IPS-15b (cell line): ENCODE results near the gene CBX1.
"Not testable (repeated sequence)": the region's sequence is repeated elsewhere in the genome, so short reads cannot be mapped to it uniquely, and the experiment has no call there.

Source experiments
- H3K27me3 ChIP-seq: one replicate; pipeline ENCODE4 v1.6.1; 2013; ENCODE audit warnings: low read length; ENCODE audit not compliant: control insufficient read depth, insufficient read depth
- H3K36me3 ChIP-seq: one replicate; pipeline ENCODE4 v1.6.1; 2013; ENCODE audit warnings: low read length; ENCODE audit not compliant: control insufficient read depth, insufficient read depth
- H3K4me1 ChIP-seq: one replicate; pipeline ENCODE4 v1.6.1; 2013; ENCODE audit warnings: mild to moderate bottlenecking, low read length; ENCODE audit not compliant: control insufficient read depth, insufficient read depth
- H3K4me3 ChIP-seq: one replicate; pipeline ENCODE4 v1.5.1; 2013; ENCODE audit warnings: low read depth, low read length
- H3K9ac ChIP-seq: one replicate; pipeline ENCODE4 v1.6.1; 2013; ENCODE audit warnings: low read depth, mild to moderate bottlenecking, low read length
- H3K9me3 ChIP-seq: one replicate; pipeline ENCODE4 v1.6.1; 2013; ENCODE audit warnings: mild to moderate bottlenecking, low read length; ENCODE audit not compliant: control insufficient read depth, insufficient read depth

The CBX1 gene

GRCh38 chr17:48095611-48096010 lies 5.7 kb downstream of the CBX1 start:
- Histone ChIP-seq H3K4me1 (no peaks in the 10 kb centered on the region), H3K9ac (no peak overlapping the region), H3K36me3 (no peaks in the 10 kb centered on the region)

GRCh38 chr17:48093341-48094045 lies 7.8 kb downstream of the CBX1 start:
- no peaks in the 10 kb centered on the region for H3K27me3 ChIP-seq
- H3K36me3 ChIP-seq: no peaks in the 10 kb centered on the region
- no peak overlapping the region for H3K4me3 ChIP-seq
- no peaks in the 10 kb centered on the region for H3K4me1 ChIP-seq
- H3K9ac ChIP-seq: no peak overlapping the region
- H3K9me3 ChIP-seq: no peaks in the 10 kb centered on the region

More at GRCh38 chr17:48095611-48096010, 5.7 kb downstream of the CBX1 start:
- H3K4me3 ChIP-seq: no peak overlapping the region
- H3K27me3 ChIP-seq: no peaks in the 10 kb centered on the region
- H3K9me3 ChIP-seq: no peaks in the 10 kb centered on the region

GRCh38 chr17:48084932-48085331 lies 16.3 kb downstream of the CBX1 start:
- no peak overlapping the region for H3K9ac ChIP-seq
- no peaks in the 10 kb centered on the region for H3K9me3 ChIP-seq
- H3K4me1 ChIP-seq: no peaks in the 10 kb centered on the region
- H3K27me3 ChIP-seq: no peaks in the 10 kb centered on the region
- no peak overlapping the region for H3K4me3 ChIP-seq
- H3K36me3 ChIP-seq: no peaks in the 10 kb centered on the region

GRCh38 chr17:48081858-48082257 lies 19.4 kb downstream of the CBX1 start:
- no peak overlapping the region for H3K9ac ChIP-seq
- H3K27me3 ChIP-seq: no peaks in the 10 kb centered on the region
- H3K36me3 ChIP-seq: no peaks in the 10 kb centered on the region
- no peaks in the 10 kb centered on the region for H3K9me3 ChIP-seq
- H3K4me1 ChIP-seq: no peaks in the 10 kb centered on the region
- H3K4me3 ChIP-seq: no peak overlapping the region

GRCh38 chr17:48077152-48077551 lies 24.1 kb downstream of the CBX1 start:
- not testable (repeated sequence) for H3K9ac ChIP-seq, H3K27me3 ChIP-seq, H3K9me3 ChIP-seq, H3K4me3 ChIP-seq, H3K4me1 ChIP-seq
- peaks cover 30% of the 10 kb centered on the region for H3K36me3 ChIP-seq

GRCh38 chr17:48074322-48075081 lies 26.8 kb downstream of the CBX1 start:
- Histone ChIP-seq H3K4me1 (no peaks in the 10 kb centered on the region), H3K4me3 (no peak overlapping the region), H3K36me3 (peaks cover 37% of the 10 kb centered on the region), H3K9me3 (no peaks in the 10 kb centered on the region), H3K9ac (no peak overlapping the region), H3K27me3 (no peaks in the 10 kb centered on the region)

- H3K36me3 ChIP-seq: peaks cover 37% of the 10 kb centered on the region
- not testable (repeated sequence) for H3K9ac ChIP-seq, H3K4me1 ChIP-seq, H3K9me3 ChIP-seq, H3K4me3 ChIP-seq, H3K27me3 ChIP-seq
Observed at GRCh38 chr17:48073566-48074094, 27.6 kb downstream of the CBX1 start.

GRCh38 chr17:48072811-48073210 lies 28.5 kb downstream of the CBX1 start:
- H3K27me3 ChIP-seq, H3K9ac ChIP-seq, H3K4me3 ChIP-seq, H3K4me1 ChIP-seq, H3K9me3 ChIP-seq: not testable (repeated sequence)
- H3K36me3 ChIP-seq: peaks cover 37% of the 10 kb centered on the region

- no peak overlapping the region for H3K9ac ChIP-seq
- no peaks in the 10 kb centered on the region for H3K4me1 ChIP-seq
- H3K36me3 ChIP-seq: peaks cover 35% of the 10 kb centered on the region
- H3K9me3 ChIP-seq: no peaks in the 10 kb centered on the region
- H3K4me3 ChIP-seq: no peak overlapping the region
- H3K27me3 ChIP-seq: no peaks in the 10 kb centered on the region
Observed at GRCh38 chr17:48071654-48072053, 29.6 kb downstream of the CBX1 start.

- Histone ChIP-seq H3K9ac (no peak overlapping the region), H3K4me3 (no peak overlapping the region), H3K9me3 (no peaks in the 10 kb centered on the region), H3K4me1 (no peaks in the 10 kb centered on the region), H3K36me3 (peaks cover 22% of the 10 kb centered on the region), H3K27me3 (no peaks in the 10 kb centered on the region)
Observed at GRCh38 chr17:48070195-48070594, 31.1 kb downstream of the CBX1 start.

- Histone ChIP-seq H3K9me3 (no peaks in the 10 kb centered on the region), H3K36me3 (peaks cover 24% of the 10 kb centered on the region), H3K4me3 (no peak overlapping the region), H3K4me1 (peaks cover 4% of the 10 kb centered on the region), H3K27me3 (no peaks in the 10 kb centered on the region), H3K9ac (no peak overlapping the region)
Observed at GRCh38 chr17:48068491-48068961, 32.8 kb downstream of the CBX1 start.

- H3K27me3 ChIP-seq, H3K9ac ChIP-seq, H3K9me3 ChIP-seq, H3K4me3 ChIP-seq, H3K4me1 ChIP-seq: not testable (repeated sequence)
- H3K36me3 ChIP-seq: peaks cover 22% of the 10 kb centered on the region
Observed at GRCh38 chr17:48067808-48068207, 33.5 kb downstream of the CBX1 start.
